Measurements from ENCODE around the gene TMEM167B. TPM values are rescaled to one million over a fixed set of nuclear protein-coding genes. Genes with fewer than 3 reads are reported as not detected.
A peak's percentile ranks its signal among the peaks of the same experiment; 100 is the strongest.

TMEM167B gene
- polyA plus RNA-seq, 4 donors, result 34.9 to 47.2 (median 43.2) TPM

- DNase-seq (ENCODE audit: low read depth in 4 of 4, low spot score in 3 of 4), result no peak
Observed at GRCh38 chr1:109080441-109081082, 10.0 kb upstream of the TMEM167B start.

GRCh38 chr1:109083501-109083900 is 7.1 kb upstream of the TMEM167B start:
- DNase-seq (ENCODE audit: low read depth in 4 of 4, low spot score in 3 of 4), result no peak

- no peak for DNase-seq (ENCODE audit: low read depth in 4 of 4, low spot score in 3 of 4)
Observed at GRCh38 chr1:109083923-109084322, 6.6 kb upstream of the TMEM167B start.

GRCh38 chr1:109084563-109085517 is 5.7 kb upstream of the TMEM167B start:
- no peak for DNase-seq (ENCODE audit: low read depth in 4 of 4, low spot score in 3 of 4)

GRCh38 chr1:109089242-109090015 is 1.1 kb upstream of the TMEM167B start:
- DNase-seq (ENCODE audit: low read depth in 4 of 4, low spot score in 3 of 4), result no peak

GRCh38 chr1:109091078-109091838 is 694 bp downstream of the TMEM167B start:
- no peak for DNase-seq (ENCODE audit: low read depth in 4 of 4, low spot score in 3 of 4)

GRCh38 chr1:109091839-109092193 is 1.3 kb downstream of the TMEM167B start:
- DNase-seq (ENCODE audit: low read depth in 4 of 4, low spot score in 3 of 4), result no peak

GRCh38 chr1:109094377-109094803 is 3.8 kb downstream of the TMEM167B start:
- no peak for DNase-seq (ENCODE audit: low read depth in 4 of 4, low spot score in 3 of 4)

- no peak for DNase-seq (ENCODE audit: low read depth in 4 of 4, low spot score in 3 of 4)
Observed at GRCh38 chr1:109094871-109095270, 4.3 kb downstream of the TMEM167B start.

GRCh38 chr1:109095631-109096030 is 5.1 kb downstream of the TMEM167B start:
- DNase-seq (ENCODE audit: low read depth in 4 of 4, low spot score in 3 of 4), result no peak

- no peak for DNase-seq (ENCODE audit: low read depth in 4 of 4, low spot score in 3 of 4)
Observed at GRCh38 chr1:109096120-109096519, 5.6 kb downstream of the TMEM167B start.

GRCh38 chr1:109099938-109100773 is 9.6 kb downstream of the TMEM167B start:
- peak; percentile 92 to 97 (median 96) for DNase-seq (ENCODE audit: low read depth in 4 of 4, low spot score in 3 of 4)

- no peak for DNase-seq (ENCODE audit: low read depth in 4 of 4, low spot score in 3 of 4)
Observed at GRCh38 chr1:109104364-109105151, 14.0 kb downstream of the TMEM167B start.

GRCh38 chr1:109105881-109106280 is 15.3 kb downstream of the TMEM167B start:
- DNase-seq (ENCODE audit: low read depth in 4 of 4, low spot score in 3 of 4), result no peak

- no peak for DNase-seq (ENCODE audit: low read depth in 4 of 4, low spot score in 3 of 4)
Observed at GRCh38 chr1:109107785-109108184, 17.2 kb downstream of the TMEM167B start.

GRCh38 chr1:109109906-109110305 is 19.3 kb downstream of the TMEM167B start:
- DNase-seq (ENCODE audit: low read depth in 4 of 4, low spot score in 3 of 4), result no peak

GRCh38 chr1:109111386-109112055 is 21.0 kb downstream of the TMEM167B start:
- DNase-seq (ENCODE audit: low read depth in 4 of 4, low spot score in 3 of 4), result no peak

- DNase-seq (ENCODE audit: low read depth in 4 of 4, low spot score in 3 of 4), result no peak
Observed at GRCh38 chr1:109112056-109112651, 21.6 kb downstream of the TMEM167B start.

All from left renal pelvis (tissue), 4 donors.